ENCODE data around the gene TRIM7. TPM values are rescaled to one million over a fixed set of nuclear protein-coding genes. Genes with fewer than 3 reads are reported as not detected.
"Not testable (repeated sequence)": the region's sequence is repeated elsewhere in the genome, so short reads cannot be mapped to it uniquely, and the experiment has no call there.

The TRIM7 gene
- total RNA-seq, 1 donor from 2014 or later: 0.93 TPM

GRCh38 chr5:181149355-181149754 is 55.6 kb downstream of the TRIM7 start:
- peaks cover 6% of the 10 kb centered on the region for H3K9me3 Mint-ChIP-seq (ENCODE audit: unreplicated experiment)
- TF ChIP-seq CTCF (IDR thresholded peaks at IDR 0.05; ENCODE audit: partially characterized antibody, unreplicated experiment): no peak
- DNase-seq: no peak
- H3K4me1 Mint-ChIP-seq (ENCODE audit: low read depth, unreplicated experiment): peaks cover 3% of the 10 kb centered on the region
- no peak overlapping the region for H3K4me3 Mint-ChIP-seq (ENCODE audit: unreplicated experiment)
- no peak overlapping the region for H3K27ac Mint-ChIP-seq (ENCODE audit: unreplicated experiment)
- H3K27me3 Mint-ChIP-seq (ENCODE audit: unreplicated experiment): peaks cover 3% of the 10 kb centered on the region
- H3K36me3 Mint-ChIP-seq (ENCODE audit: unreplicated experiment): no peaks in the 10 kb centered on the region

GRCh38 chr5:181146927-181147636 is 57.9 kb downstream of the TRIM7 start, which contains the start of gene OR2V2:
OR2V2 (plus strand) TSS chr5:181147586; CDS start chr5:181154943, 7,357 bp downstream.
- H3K36me3 Mint-ChIP-seq (ENCODE audit: unreplicated experiment); DNase-seq; H3K27ac Mint-ChIP-seq (ENCODE audit: unreplicated experiment); H3K4me3 Mint-ChIP-seq (ENCODE audit: unreplicated experiment); H3K9me3 Mint-ChIP-seq (ENCODE audit: unreplicated experiment); H3K4me1 Mint-ChIP-seq (ENCODE audit: low read depth, unreplicated experiment); H3K27me3 Mint-ChIP-seq (ENCODE audit: unreplicated experiment): not testable (repeated sequence)

GRCh38 chr5:181145133-181145532 is 59.9 kb downstream of the TRIM7 start:
- Mint-ChIP-seq H3K27ac (ENCODE audit: unreplicated experiment) (no peak overlapping the region), H3K9me3 (ENCODE audit: unreplicated experiment) (peaks cover 7% of the 10 kb centered on the region), H3K36me3 (ENCODE audit: unreplicated experiment) (no peaks in the 10 kb centered on the region), H3K4me1 (ENCODE audit: low read depth, unreplicated experiment) (no peaks in the 10 kb centered on the region), H3K27me3 (ENCODE audit: unreplicated experiment) (no peaks in the 10 kb centered on the region), H3K4me3 (ENCODE audit: unreplicated experiment) (no peak overlapping the region)
- no peak for TF ChIP-seq CTCF (IDR thresholded peaks at IDR 0.05; ENCODE audit: partially characterized antibody, unreplicated experiment)
- no peak for DNase-seq

Small RNA genes within 50 kb of the gene (microRNA-seq; reads per million reads assigned to microRNA genes)
- gene MIR4638 (ENCODE audit: unreplicated experiment): 2.6 reads per million, percentile 18 among the genes with 10 or more reads in this experiment

Other genes starting within 250 kb of the TRIM7 start
- gene BTNL3, start 216.3 kb downstream of the TRIM7 start, total RNA-seq (ENCODE audit: unreplicated experiment): not detected
- 37.9 TPM for gene BTNL9, start 164.9 kb downstream of the TRIM7 start, total RNA-seq (ENCODE audit: unreplicated experiment)
- not detected for gene OR2V1, start 74.0 kb downstream of the TRIM7 start, total RNA-seq (ENCODE audit: unreplicated experiment)
- gene OR2V2, start 57.6 kb downstream of the TRIM7 start, total RNA-seq (ENCODE audit: unreplicated experiment): not detected
- 28.8 TPM for gene TRIM41, start 18.1 kb upstream of the TRIM7 start, total RNA-seq (ENCODE audit: unreplicated experiment)
- gene RACK1, start 38.7 kb upstream of the TRIM7 start, total RNA-seq (ENCODE audit: unreplicated experiment): 1,397 TPM
- 15.7 TPM for gene TRIM52, start 55.9 kb upstream of the TRIM7 start, total RNA-seq (ENCODE audit: unreplicated experiment)
- not detected for gene OR4F3, start 162.1 kb upstream of the TRIM7 start, total RNA-seq (ENCODE audit: unreplicated experiment)